IMR-90 (cell line): Measurements from ENCODE around the gene SIGLEC9.

Experiments
- CEBPB ChIP-seq: IDR thresholded peaks from 2 replicates; pipeline ENCODE4 v1.6.1; 2012; ENCODE audit warnings: low read depth, low read length, improper control_type of control experiment
- CHD1 ChIP-seq: IDR thresholded peaks from 2 replicates; pipeline ENCODE4 v1.6.1; 2012; ENCODE audit warnings: low read depth, low read length, improper control_type of control experiment
- CTCF ChIP-seq: conservative IDR thresholded peaks from 2 replicates; pipeline ENCODE4 v1.5.1; 2012; ENCODE audit warnings: mild to moderate bottlenecking, low read depth, low read length, improper control_type of control experiment
- FOS ChIP-seq: fragments of 150-350 bp; IDR thresholded peaks from 2 replicates; pipeline ENCODE4 v1.6.1; 2016; ENCODE audit warnings: low read depth, low read length
- MAFK ChIP-seq: IDR thresholded peaks from 2 replicates; pipeline ENCODE4 v1.6.1; 2012; ENCODE audit warnings: low read depth, low read length, improper control_type of control experiment
- MAZ ChIP-seq: IDR thresholded peaks from 2 replicates; pipeline ENCODE4 v1.6.1; 2012; ENCODE audit warnings: low read depth, mild to moderate bottlenecking, low read length, improper control_type of control experiment, moderate library complexity, borderline replicate concordance
- POLR2A ChIP-seq: IDR thresholded peaks from 2 replicates; pipeline ENCODE4 v1.6.1; 2012; ENCODE audit warnings: mild to moderate bottlenecking, low read depth, low read length
- RAD21 ChIP-seq: IDR thresholded peaks from 2 replicates; pipeline ENCODE4 v1.6.1; 2012; ENCODE audit warnings: low read length, improper control_type of control experiment
- RCOR1 ChIP-seq: IDR thresholded peaks from 2 replicates; pipeline ENCODE4 v1.6.1; 2012; ENCODE audit warnings: mild to moderate bottlenecking, low read length, improper control_type of control experiment; ENCODE audit not compliant: insufficient replicate concordance
- SMC3 ChIP-seq: fragments of 150-350 bp; IDR thresholded peaks from 2 replicates; pipeline ENCODE4 v1.6.1; 2016; ENCODE audit warnings: low read depth, mild to moderate bottlenecking, antibody characterized with exemption, low read length, moderate library complexity

GRCh38 chr19:51131780-51132680 is 7.3 kb downstream of the SIGLEC9 start:
- TF ChIP-seq RAD21 (no peak), CTCF (no peak), FOS (no peak), POLR2A (no peak), CEBPB (no peak), MAFK (no peak), CHD1 (no peak), SMC3 (no peak), RCOR1 (no peak), MAZ (no peak)
